GM12878 (cell line): ENCODE data around the gene ISCU. TPM values are rescaled to one million over a fixed set of nuclear protein-coding genes. Genes with fewer than 3 reads are reported as not detected.

Experiments
- ATAC-seq: fragments of 200-7000 bp; cut with Tn5 transposase; 3 replicates; pipeline ENCODE4 v1.9.1; 2020; ENCODE audit warnings: mild to moderate bottlenecking, moderate library complexity
- BruUV-seq: library from RNA; stranded (reverse); fragments of 400-500 nt; replicated peaks from 2 replicates; lab custom pipeline; 2021; lab: Mats Ljungman, UMichigan
- CTCF ChIA-PET: fragments of 300-600 bp; sonication (Branson Sonifier 250); formaldehyde crosslinking; extraction: SDS; loops from one replicate; lab custom pipeline; 2021; ENCODE audit warnings: inconsistent platforms; lab: Yijun Ruan, JAX
- POLR2A ChIA-PET: fragments of 350-600 bp; formaldehyde crosslinking; extraction: SDS; loops from one replicate; lab custom pipeline; 2021; ENCODE audit warnings: inconsistent platforms; lab: Charles Lee
- RAD21 ChIA-PET: fragments of 300-600 bp; sonication (Branson Sonifier 250); formaldehyde crosslinking; loops from one replicate; lab custom pipeline; 2023; ENCODE audit warnings: antibody characterized with exemption; ENCODE audit not compliant: unreplicated experiment; lab: Charles Lee
- SMC1A ChIA-PET: fragments of 300-600 bp; sonication (Branson Sonifier 250); formaldehyde crosslinking; loops from one replicate; lab custom pipeline; 2023; ENCODE audit not compliant: unreplicated experiment, uncharacterized antibody; lab: Charles Lee
- DNase-seq: peaks from one replicate; pipeline ENCODE4 v3.0.0-alpha.2; 2011; ENCODE audit warnings: low read depth, low spot score
- FAIRE-seq: peaks from 3 replicates; lab custom pipeline; 2011; peaks lifted over from hg19 to GRCh38; lab: Jason Lieb, UNC
- H2AFZ ChIP-seq: 2 replicates; pipeline ENCODE4 v1.6.0; 2011; ENCODE audit warnings: low read depth, low read length, control low read depth; ENCODE audit not compliant: control insufficient read depth
- H3K27ac ChIP-seq: 2 replicates; pipeline ENCODE4 v1.5.1; 2011; ENCODE audit warnings: control low read depth; ENCODE audit not compliant: control insufficient read depth, insufficient read depth
- H3K27me3 ChIP-seq, 2 experiments: replicated peaks in 1 of 2; 2 replicates each; pipeline versions ENCODE4 v1.6.0 to v1.6.1; 2011; ENCODE audit warnings: low read length in 1 of 2; ENCODE audit not compliant: control insufficient read depth in 2 of 2, insufficient read depth in 2 of 2
- H3K36me3 ChIP-seq, 2 experiments: 2 replicates each; pipeline ENCODE4 v1.5.1; 2011; ENCODE audit warnings: low read length in 1 of 2; ENCODE audit not compliant: control insufficient read depth in 2 of 2, insufficient read depth in 2 of 2
- H3K4me1 ChIP-seq: 2 replicates; pipeline ENCODE4 v1.6.1; 2011; ENCODE audit warnings: mild to moderate bottlenecking, low read length, moderate library complexity, mixed read lengths; ENCODE audit not compliant: control insufficient read depth, insufficient read depth
- H3K4me2 ChIP-seq: 2 replicates; pipeline ENCODE4 v1.6.0; 2011; ENCODE audit warnings: control low read depth; ENCODE audit not compliant: control insufficient read depth, insufficient read depth
- H3K4me3 ChIP-seq: fragments of 200-600 bp; sonication (generic); 2 replicates; pipeline ENCODE4 v1.5.1; 2016
- H3K79me2 ChIP-seq: 2 replicates; pipeline ENCODE4 v1.6.0; 2011; ENCODE audit warnings: low read length; ENCODE audit not compliant: control insufficient read depth, insufficient read depth
- H3K9ac ChIP-seq: 2 replicates; pipeline ENCODE4 v1.8.0; 2011; ENCODE audit warnings: low read length, control low read depth, mixed read lengths; ENCODE audit not compliant: control insufficient read depth, insufficient read depth
- H3K9me3 ChIP-seq: replicated peaks from 3 replicates; pipeline ENCODE4 v1.5.1; 2011; ENCODE audit warnings: mild to moderate bottlenecking, low read length; ENCODE audit not compliant: control insufficient read depth, insufficient read depth
- H4K20me1 ChIP-seq: 2 replicates; pipeline ENCODE4 v1.6.0; 2011; ENCODE audit not compliant: control insufficient read depth, insufficient read depth
- BHLHE40 ChIP-seq, 2 experiments: fragments of 450-650 bp in 1 of 2; IDR thresholded peaks; 2 replicates each; pipeline ENCODE4 v1.6.1; 2011 to 2017; ENCODE audit warnings: low read depth in 2 of 2, borderline replicate concordance in 1 of 2, improper control_type of control experiment in 1 of 2, low read length in 1 of 2, mild to moderate bottlenecking in 1 of 2
- ETV6 ChIP-seq, 2 experiments: fragments of 450-650 bp in 1 of 2; IDR thresholded peaks in 1 of 2; conservative IDR thresholded peaks in 1 of 2; 2 replicates each; pipeline ENCODE4 v1.6.1; 2014; ENCODE audit warnings: antibody characterized with exemption in 1 of 2, borderline replicate concordance in 1 of 2, low read depth in 1 of 2, mild to moderate bottlenecking in 1 of 2, moderate library complexity in 1 of 2
- EZH2 ChIP-seq: IDR thresholded peaks from 2 replicates; pipeline ENCODE4 v1.6.1; 2012; ENCODE audit warnings: low read depth, mild to moderate bottlenecking, control low read depth, inconsistent platforms, low read length, borderline replicate concordance; ENCODE audit not compliant: control insufficient read depth
- HDGF ChIP-seq: fragments of 450-650 bp; IDR thresholded peaks from 2 replicates; pipeline ENCODE4 v1.6.1; 2016; ENCODE audit warnings: antibody characterized with exemption
- IKZF2 ChIP-seq, 2 experiments: fragments of 450-650 bp; IDR thresholded peaks; 2 replicates each; pipeline ENCODE4 v1.6.1; 2017; ENCODE audit warnings: mild to moderate bottlenecking in 2 of 2, moderate library complexity in 2 of 2
- MTA2 ChIP-seq: fragments of 450-650 bp; IDR thresholded peaks from 2 replicates; pipeline ENCODE4 v1.6.1; 2016; ENCODE audit warnings: low read depth, mild to moderate bottlenecking, moderate library complexity
- NBN ChIP-seq: fragments of 450-650 bp; IDR thresholded peaks from 2 replicates; pipeline ENCODE4 v1.6.1; 2016
- NFIC ChIP-seq: IDR thresholded peaks from 2 replicates; pipeline ENCODE4 v1.6.1; 2012; ENCODE audit warnings: low read depth, mild to moderate bottlenecking, inconsistent platforms, low read length, moderate library complexity
- PAX5 ChIP-seq: IDR thresholded peaks from 2 replicates; pipeline ENCODE4 v1.6.1; 2011; ENCODE audit warnings: low read depth, low read length, borderline replicate concordance
- PML ChIP-seq: IDR thresholded peaks from 2 replicates; pipeline ENCODE4 v1.6.1; 2012; ENCODE audit warnings: low read length, inconsistent platforms
- RUNX3 ChIP-seq: IDR thresholded peaks from 2 replicates; pipeline ENCODE4 v1.6.1; 2012; ENCODE audit warnings: low read length, inconsistent platforms
- WGBS: methylation state at CpG from one replicate; pipeline ENCODE4 v1.1.6; 2016; ENCODE audit warnings: low lambda C conversion rate; ENCODE audit not compliant: insufficient replicate concordance, insufficient coverage; ENCODE audit errors: missing lambda C conversion rate; 5-methylcytosine and 5-hydroxymethylcytosine counted together
- in situ Hi-C: fragments of 300-500 bp; cut with MboI; formaldehyde crosslinking; loops from 9 replicates; pipeline ENCODE4 v1.14.3; 2018; ENCODE audit warnings: mixed read lengths
- intact Hi-C: fragments of 100-400 bp; cut with micrococcal nuclease; formaldehyde crosslinking; loops from one replicate; pipeline ENCODE4 v1.14.2; 2022; ENCODE audit not compliant: unreplicated experiment
- polyA plus RNA-seq, 11 experiments: library from polyadenylated mRNA; depleted of rRNA in 4 of 11; unstranded in 6 of 11; stranded (reverse) in 5 of 11; fragments of >200 nt; fragmentation: Nextera tagmentation in 4 of 11; fragmentation: Illumina TruSeq in 1 of 11; extraction: Ambion mirVana in 4 of 11; extraction: Trizol in 1 of 11; gene quantifications; 1 replicate in 1 of 11; 2 replicates in 10 of 11; pipeline versions ENCODE4 v1.2.1 to v1.2.3, GENCODE V29; 2011 to 2016; ENCODE audit warnings: inconsistent platforms in 2 of 11, missing spikeins in 2 of 11, low read depth in 1 of 11
- total RNA-seq, 4 experiments: library from RNA; depleted of rRNA in 3 of 4; stranded (reverse); fragments of >200 nt in 3 of 4; fragmentation: Illumina TruSeq in 1 of 4; extraction: Trizol in 1 of 4; gene quantifications; 2 replicates each; pipeline versions ENCODE4 v1.2.1 to v1.2.3, GENCODE V29; 2013 to 2021
- TF ChIP-seq, protein P1 (sequence below): fragments of 450-650 bp; IDR thresholded peaks from 2 replicates; pipeline ENCODE4 v1.6.1; 2016; ENCODE audit warnings: mild to moderate bottlenecking
- TF ChIP-seq, protein P2 (sequence below): IDR thresholded peaks from 2 replicates; pipeline ENCODE4 v1.6.1; 2012; ENCODE audit warnings: low read depth, low read length, improper control_type of control experiment
- TF ChIP-seq, protein P3 (sequence below): fragments of 450-650 bp; IDR thresholded peaks from 2 replicates; pipeline ENCODE4 v1.6.1; 2017; ENCODE audit warnings: low read depth, mild to moderate bottlenecking, moderate library complexity
- TF ChIP-seq, protein P4 (sequence below): fragments of 450-650 bp; IDR thresholded peaks from 2 replicates; pipeline ENCODE4 v1.6.1; 2017; ENCODE audit warnings: borderline replicate concordance

Gene ISCU
- total and polyA plus RNA-seq, 10 of the 15 experiments (the other 5 are each of a cell fraction or from before 2014, with no cell fraction given), result 32.8 to 260 (median 127) TPM

DNA sequence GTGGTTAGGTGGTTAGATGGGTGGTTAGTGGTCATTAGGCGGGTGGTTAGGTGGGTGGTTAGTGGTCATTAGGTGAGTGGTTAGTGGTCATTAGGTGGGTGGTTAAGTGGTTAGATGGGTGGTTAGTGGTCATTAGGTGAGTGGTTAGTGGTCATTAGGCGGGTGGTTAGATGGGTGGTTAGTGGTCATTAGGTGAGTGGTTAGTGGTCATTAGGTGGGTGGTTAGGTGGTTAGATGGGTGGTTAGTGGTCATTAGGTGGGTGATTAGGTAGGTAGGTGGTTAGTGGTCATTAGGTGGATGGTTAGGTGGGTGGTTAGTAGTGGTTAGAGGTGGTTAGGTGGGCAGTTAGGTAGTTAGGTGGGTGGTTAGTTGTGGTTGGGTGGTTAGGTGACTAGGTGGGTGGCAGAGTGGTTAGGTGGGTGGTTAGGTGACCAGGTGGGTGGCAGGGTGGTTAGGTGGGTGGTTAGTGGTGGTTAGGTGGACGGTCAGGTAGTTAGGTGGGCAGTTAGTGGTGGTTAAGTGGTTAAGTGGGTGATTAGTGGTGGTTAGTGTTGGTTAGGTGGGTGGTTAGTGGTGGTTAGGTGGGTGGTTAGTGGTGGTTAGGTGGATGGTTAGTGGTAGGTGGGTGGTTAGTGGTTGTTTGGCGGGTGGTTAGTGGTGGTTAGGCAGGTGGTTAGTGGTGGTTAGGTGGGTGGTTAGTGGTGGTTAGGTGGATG, 43.5 kb downstream of the ISCU start:
- RAD21 ChIA-PET, result no interaction called here
- 42% methylated on average over 4 of the region's 4 CpGs for WGBS
- CTCF ChIA-PET, result no interaction called here

More for the DNA sequence above, 43.5 kb downstream of the ISCU start:
- in situ Hi-C loops (no loop called here), intact Hi-C loops (no loop called here)
- ChIA-PET SMC1A (interaction anchor here (0.6 kb wide), 1 partner anchor 975 kb away, joined by 3 read pairs; no protein-coding TSS in a partner anchor), POLR2A (no interaction called here)
- ATAC-seq (no peak), DNase-seq (no peak), FAIRE-seq (no peak)
- Histone ChIP-seq H3K27ac (no peak overlapping the region), H3K4me3 (no peak overlapping the region), H4K20me1 (no peaks in the 10 kb centered on the region), H3K4me1 (peaks cover 13% of the 10 kb centered on the region), H3K9ac (no peak overlapping the region), H3K27me3 (no peaks in the 10 kb centered on the region), H3K79me2 (no peaks in the 10 kb centered on the region), H3K36me3 (no peaks in the 10 kb centered on the region), H3K9me3 (no peaks in the 10 kb centered on the region), H2AFZ (no peak overlapping the region), H3K4me2 (no peak overlapping the region)
- TF ChIP-seq BHLHE40 (IDR thresholded peaks at IDR 0.05; ENCODE audit: borderline replicate concordance in 1 of 2, low read depth in 2 of 2, low read length in 1 of 2), result no peak
- peak; percentile 77 for TF ChIP-seq NBN
- peak; percentile 69 for TF ChIP-seq RUNX3
- TF ChIP-seq, protein P1, sequence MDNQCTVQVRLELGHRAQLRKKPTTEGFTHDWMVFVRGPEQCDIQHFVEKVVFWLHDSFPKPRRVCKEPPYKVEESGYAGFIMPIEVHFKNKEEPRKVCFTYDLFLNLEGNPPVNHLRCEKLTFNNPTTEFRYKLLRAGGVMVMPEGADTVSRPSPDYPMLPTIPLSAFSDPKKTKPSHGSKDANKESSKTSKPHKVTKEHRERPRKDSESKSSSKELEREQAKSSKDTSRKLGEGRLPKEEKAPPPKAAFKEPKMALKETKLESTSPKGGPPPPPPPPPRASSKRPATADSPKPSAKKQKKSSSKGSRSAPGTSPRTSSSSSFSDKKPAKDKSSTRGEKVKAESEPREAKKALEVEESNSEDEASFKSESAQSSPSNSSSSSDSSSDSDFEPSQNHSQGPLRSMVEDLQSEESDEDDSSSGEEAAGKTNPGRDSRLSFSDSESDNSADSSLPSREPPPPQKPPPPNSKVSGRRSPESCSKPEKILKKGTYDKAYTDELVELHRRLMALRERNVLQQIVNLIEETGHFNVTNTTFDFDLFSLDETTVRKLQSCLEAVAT, result peak; percentile 99
- TF ChIP-seq PML, result no peak
- no peak for TF ChIP-seq EZH2
- TF ChIP-seq, protein P2, sequence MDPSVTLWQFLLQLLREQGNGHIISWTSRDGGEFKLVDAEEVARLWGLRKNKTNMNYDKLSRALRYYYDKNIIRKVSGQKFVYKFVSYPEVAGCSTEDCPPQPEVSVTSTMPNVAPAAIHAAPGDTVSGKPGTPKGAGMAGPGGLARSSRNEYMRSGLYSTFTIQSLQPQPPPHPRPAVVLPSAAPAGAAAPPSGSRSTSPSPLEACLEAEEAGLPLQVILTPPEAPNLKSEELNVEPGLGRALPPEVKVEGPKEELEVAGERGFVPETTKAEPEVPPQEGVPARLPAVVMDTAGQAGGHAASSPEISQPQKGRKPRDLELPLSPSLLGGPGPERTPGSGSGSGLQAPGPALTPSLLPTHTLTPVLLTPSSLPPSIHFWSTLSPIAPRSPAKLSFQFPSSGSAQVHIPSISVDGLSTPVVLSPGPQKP, result no peak
- peak; percentile 35; the same call in 1 of the 2 replicates for TF ChIP-seq NFIC
- peak; percentile 46; the same call in 1 of the 2 replicates for TF ChIP-seq MTA2
- TF ChIP-seq, protein P3, sequence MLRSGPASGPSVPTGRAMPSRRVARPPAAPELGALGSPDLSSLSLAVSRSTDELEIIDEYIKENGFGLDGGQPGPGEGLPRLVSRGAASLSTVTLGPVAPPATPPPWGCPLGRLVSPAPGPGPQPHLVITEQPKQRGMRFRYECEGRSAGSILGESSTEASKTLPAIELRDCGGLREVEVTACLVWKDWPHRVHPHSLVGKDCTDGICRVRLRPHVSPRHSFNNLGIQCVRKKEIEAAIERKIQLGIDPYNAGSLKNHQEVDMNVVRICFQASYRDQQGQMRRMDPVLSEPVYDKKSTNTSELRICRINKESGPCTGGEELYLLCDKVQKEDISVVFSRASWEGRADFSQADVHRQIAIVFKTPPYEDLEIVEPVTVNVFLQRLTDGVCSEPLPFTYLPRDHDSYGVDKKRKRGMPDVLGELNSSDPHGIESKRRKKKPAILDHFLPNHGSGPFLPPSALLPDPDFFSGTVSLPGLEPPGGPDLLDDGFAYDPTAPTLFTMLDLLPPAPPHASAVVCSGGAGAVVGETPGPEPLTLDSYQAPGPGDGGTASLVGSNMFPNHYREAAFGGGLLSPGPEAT, result no peak
- TF ChIP-seq, protein P4, sequence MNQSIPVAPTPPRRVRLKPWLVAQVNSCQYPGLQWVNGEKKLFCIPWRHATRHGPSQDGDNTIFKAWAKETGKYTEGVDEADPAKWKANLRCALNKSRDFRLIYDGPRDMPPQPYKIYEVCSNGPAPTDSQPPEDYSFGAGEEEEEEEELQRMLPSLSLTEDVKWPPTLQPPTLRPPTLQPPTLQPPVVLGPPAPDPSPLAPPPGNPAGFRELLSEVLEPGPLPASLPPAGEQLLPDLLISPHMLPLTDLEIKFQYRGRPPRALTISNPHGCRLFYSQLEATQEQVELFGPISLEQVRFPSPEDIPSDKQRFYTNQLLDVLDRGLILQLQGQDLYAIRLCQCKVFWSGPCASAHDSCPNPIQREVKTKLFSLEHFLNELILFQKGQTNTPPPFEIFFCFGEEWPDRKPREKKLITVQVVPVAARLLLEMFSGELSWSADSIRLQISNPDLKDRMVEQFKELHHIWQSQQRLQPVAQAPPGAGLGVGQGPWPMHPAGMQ, result peak; percentile 74
- peak; percentile 35; the same call in 1 of the 2 replicates for TF ChIP-seq PAX5
- 0 out of 4 replicates have a peak, but pooled peaks of 1 of the 2 experiments have one; percentile 18 for TF ChIP-seq IKZF2 (IDR thresholded peaks at IDR 0.05)
- TF ChIP-seq ETV6 (conservative IDR thresholded peaks at IDR 0.05 in 1 of 2, IDR thresholded peaks at IDR 0.05 in 1 of 2; ENCODE audit: borderline replicate concordance in 1 of 2, low read depth in 1 of 2), result no peak
- peak; percentile 32; the same call in 1 of the 2 replicates for TF ChIP-seq HDGF
- no TSS peak for BruUV-seq
